Activated naive CD4-positive, alpha-beta T cell treated with anti-CD3 and anti-CD28 coated beads, Interleukin-2, amount 50 U/mL, for 72 hours (primary cell): ENCODE measurements around the gene FAM107B. TPM values are rescaled to one million over a fixed set of nuclear protein-coding genes. Genes with fewer than 3 reads are reported as not detected.
"Not testable (repeated sequence)": the region's sequence is repeated elsewhere in the genome, so short reads cannot be mapped to it uniquely, and the experiment has no call there.

Experiments used
- ATAC-seq, 2 donors: fragments of 150-1000 bp; cut with Tn5 transposase; 2 replicates each; pipeline ENCODE4 v1.10.0; 2021; ENCODE audit warnings: mild to moderate bottlenecking in 2 of 2, moderate library complexity in 2 of 2
- DNase-seq, 2 donors: peaks; one replicate each; pipeline ENCODE4 v3.0.0; 2021 to 2022; ENCODE audit warnings: low spot score in 2 of 2
- H3K27ac Mint-ChIP-seq, 2 donors: one replicate each; pipeline ENCODE4 v1.8.0; 2022; ENCODE audit warnings: mild to moderate bottlenecking in 2 of 2, mixed read lengths in 2 of 2
- H3K36me3 Mint-ChIP-seq, 2 donors: one replicate each; pipeline ENCODE4 v1.8.0; 2022; ENCODE audit warnings: mixed read lengths in 2 of 2
- H3K9me3 Mint-ChIP-seq, 2 donors: one replicate each; pipeline ENCODE4 v1.8.0; 2022; ENCODE audit warnings: mixed read lengths in 2 of 2
- total RNA-seq, 2 donors: library from RNA; stranded (reverse); gene quantifications; one replicate each; pipeline ENCODE4 v1.2.3, GENCODE V29; 2022

The FAM107B gene
- total RNA-seq, 2 donors from 2014 or later = 108 to 188 TPM

- no peaks in the 10 kb centered on the region for H3K9me3 Mint-ChIP-seq
- no peak overlapping the region for H3K27ac Mint-ChIP-seq
- DNase-seq (no peak), ATAC-seq (no peak)
- no peaks in the 10 kb centered on the region for H3K36me3 Mint-ChIP-seq
These were observed 83.3 kb downstream of the FAM107B start for GRCh38 chr10:14691359-14691758.

DNA sequence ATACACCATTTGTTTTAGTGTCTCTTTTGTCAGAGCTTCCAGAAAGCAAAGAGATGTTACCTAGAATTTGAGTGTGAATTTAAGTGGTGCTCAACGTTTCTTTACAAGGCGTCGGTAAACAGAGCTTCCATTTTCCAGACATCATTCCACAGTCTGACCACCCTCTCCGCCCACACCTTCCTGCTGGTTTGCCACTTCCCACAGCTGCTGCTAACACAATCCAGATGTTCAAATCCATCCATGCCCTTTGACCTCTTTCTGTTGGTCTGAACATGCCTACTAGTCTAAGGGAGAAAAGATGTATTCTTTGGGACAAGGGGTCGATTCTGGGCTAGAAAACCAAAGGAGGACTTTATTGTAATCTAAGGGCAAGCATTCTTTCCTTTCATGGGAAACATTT lies 86.1 kb downstream of the FAM107B start:
- Mint-ChIP-seq H3K9me3 (no peaks in the 10 kb centered on the region), H3K36me3 (no peaks in the 10 kb centered on the region), H3K27ac (no peak overlapping the region)
- ATAC-seq = no peak
- DNase-seq = no peak

- H3K36me3 Mint-ChIP-seq, DNase-seq, H3K27ac Mint-ChIP-seq: not testable (repeated sequence)
These were observed 86.5 kb downstream of the FAM107B start for GRCh38 chr10:14688189-14688588.

GRCh38 chr10:14687340-14687739 lies 87.4 kb downstream of the FAM107B start:
- no peak for DNase-seq
- H3K36me3 Mint-ChIP-seq = no peaks in the 10 kb centered on the region
- ATAC-seq = no peak
- no peaks in the 10 kb centered on the region for H3K9me3 Mint-ChIP-seq
- no peak overlapping the region for H3K27ac Mint-ChIP-seq

More at GRCh38 chr10:14688189-14688588, 86.5 kb downstream of the FAM107B start:
- not testable (repeated sequence) for ATAC-seq, H3K9me3 Mint-ChIP-seq

DNA sequence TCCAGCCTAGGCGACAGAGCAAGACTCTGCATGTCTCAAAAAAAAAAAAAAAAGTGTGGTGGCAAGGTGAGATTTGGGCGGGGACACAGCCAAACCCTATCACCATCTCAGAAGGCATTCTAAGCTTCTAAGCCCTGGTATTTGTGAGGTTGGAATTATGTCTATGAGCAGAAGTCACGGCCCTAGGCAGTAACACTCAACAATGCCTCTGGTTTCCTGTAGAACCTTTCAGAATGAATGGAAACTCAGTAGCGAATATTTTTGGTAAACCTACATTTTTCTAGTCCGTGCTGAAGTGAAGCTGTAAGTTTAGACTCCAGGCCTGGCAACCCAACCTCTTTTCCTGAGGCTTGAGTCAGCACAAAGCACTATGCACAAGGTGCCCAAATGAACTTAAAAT lies 88.3 kb downstream of the FAM107B start:
- DNase-seq (no peak), ATAC-seq (peak; percentile 37 to 90)
- Mint-ChIP-seq H3K9me3 (no peaks in the 10 kb centered on the region), H3K36me3 (no peaks in the 10 kb centered on the region), H3K27ac (no peak overlapping the region)

- ATAC-seq (no peak), DNase-seq (no peak)
- H3K36me3 Mint-ChIP-seq = no peaks in the 10 kb centered on the region
- H3K9me3 Mint-ChIP-seq = no peaks in the 10 kb centered on the region
- H3K27ac Mint-ChIP-seq = no peak overlapping the region
These were observed 90.3 kb downstream of the FAM107B start for GRCh38 chr10:14684354-14684753.

DNA sequence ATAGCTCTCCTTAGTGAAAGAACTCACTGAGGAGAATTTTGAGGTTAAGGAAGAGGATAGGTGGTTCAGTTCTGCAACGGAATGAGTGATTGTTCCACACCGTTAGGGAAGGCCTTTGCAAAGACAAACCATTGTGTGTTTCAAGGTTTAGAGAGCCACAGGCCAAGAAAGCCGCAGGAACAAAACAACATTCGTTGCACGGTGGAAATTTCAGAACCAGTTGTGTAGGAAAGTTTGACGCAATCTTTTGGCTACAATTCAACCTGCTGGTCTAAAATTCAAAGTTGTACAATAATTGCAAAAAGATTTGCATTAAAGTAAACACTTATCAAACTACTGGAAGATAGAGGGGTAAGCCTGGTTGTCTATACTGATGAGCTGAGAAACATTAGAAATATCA lies 91.4 kb downstream of the FAM107B start:
- Mint-ChIP-seq H3K9me3 (no peaks in the 10 kb centered on the region), H3K36me3 (no peaks in the 10 kb centered on the region), H3K27ac (no peak overlapping the region)
- ATAC-seq (no peak), DNase-seq (no peak)

- ATAC-seq (no peak), DNase-seq (no peak)
- H3K27ac Mint-ChIP-seq = no peak overlapping the region
These were observed 92.9 kb downstream of the FAM107B start for GRCh38 chr10:14681802-14682201.

DNA sequence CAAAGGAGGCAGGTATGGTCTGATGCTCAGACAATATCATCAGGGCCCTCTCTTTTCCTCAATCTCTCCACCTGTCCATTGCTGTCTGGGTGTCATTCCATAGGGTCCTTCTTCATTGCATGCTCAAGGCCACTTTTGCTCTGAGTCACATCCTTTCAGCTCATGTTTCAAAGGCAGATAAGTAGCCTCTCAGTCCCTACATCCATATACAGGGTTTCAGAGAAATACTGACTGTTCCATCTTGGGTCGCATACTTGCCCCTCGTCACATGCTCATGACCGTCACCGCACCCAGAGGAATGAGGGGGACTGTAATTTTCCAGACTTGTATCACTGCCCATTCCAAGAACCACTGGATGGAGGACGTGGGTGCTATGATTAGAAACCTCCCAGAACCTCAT lies 93.4 kb downstream of the FAM107B start:
- no peak for DNase-seq
- no peaks in the 10 kb centered on the region for H3K9me3 Mint-ChIP-seq
- H3K36me3 Mint-ChIP-seq = no peaks in the 10 kb centered on the region
- no peak overlapping the region for H3K27ac Mint-ChIP-seq
- no peak for ATAC-seq

More at GRCh38 chr10:14681802-14682201, 92.9 kb downstream of the FAM107B start:
- Mint-ChIP-seq H3K9me3 (no peaks in the 10 kb centered on the region), H3K36me3 (no peaks in the 10 kb centered on the region)

DNA sequence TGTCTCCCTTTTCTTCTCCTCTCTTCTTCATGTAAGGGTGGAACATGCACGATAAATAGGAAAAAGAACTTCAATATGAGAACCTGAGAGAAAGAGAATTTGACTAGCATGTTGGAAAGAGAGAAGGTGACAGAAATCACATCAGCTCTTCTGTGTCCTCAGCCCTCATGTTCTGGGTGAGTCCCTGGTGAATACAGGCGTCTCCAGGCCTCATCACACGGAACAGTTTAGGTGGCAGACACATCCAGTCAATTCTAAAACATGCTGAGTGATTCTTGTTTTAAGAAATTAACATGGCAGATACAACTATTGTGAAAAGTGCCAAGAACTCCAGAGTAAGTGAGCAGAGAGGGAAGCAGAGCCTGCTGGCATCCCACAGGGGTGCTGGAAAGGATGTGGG lies 96.1 kb downstream of the FAM107B start:
- Mint-ChIP-seq H3K27ac (peak overlapping the region in 1 of 2 donors; percentile 18), H3K9me3 (no peaks in the 10 kb centered on the region), H3K36me3 (no peaks in the 10 kb centered on the region)
- peak in 1 of 2 donors; percentile 89 for ATAC-seq
- no peak for DNase-seq

- no peaks in the 10 kb centered on the region for H3K9me3 Mint-ChIP-seq
- H3K27ac Mint-ChIP-seq = no peak overlapping the region
- ATAC-seq (no peak), DNase-seq (no peak)
- no peaks in the 10 kb centered on the region for H3K36me3 Mint-ChIP-seq
These were observed 98.0 kb downstream of the FAM107B start for GRCh38 chr10:14676732-14677131.

- H3K27ac Mint-ChIP-seq = no peak overlapping the region
- no peaks in the 10 kb centered on the region for H3K36me3 Mint-ChIP-seq
- ATAC-seq (no peak), DNase-seq (no peak)
- H3K9me3 Mint-ChIP-seq = no peaks in the 10 kb centered on the region
These were observed 100.2 kb downstream of the FAM107B start for GRCh38 chr10:14674376-14675050.

DNA sequence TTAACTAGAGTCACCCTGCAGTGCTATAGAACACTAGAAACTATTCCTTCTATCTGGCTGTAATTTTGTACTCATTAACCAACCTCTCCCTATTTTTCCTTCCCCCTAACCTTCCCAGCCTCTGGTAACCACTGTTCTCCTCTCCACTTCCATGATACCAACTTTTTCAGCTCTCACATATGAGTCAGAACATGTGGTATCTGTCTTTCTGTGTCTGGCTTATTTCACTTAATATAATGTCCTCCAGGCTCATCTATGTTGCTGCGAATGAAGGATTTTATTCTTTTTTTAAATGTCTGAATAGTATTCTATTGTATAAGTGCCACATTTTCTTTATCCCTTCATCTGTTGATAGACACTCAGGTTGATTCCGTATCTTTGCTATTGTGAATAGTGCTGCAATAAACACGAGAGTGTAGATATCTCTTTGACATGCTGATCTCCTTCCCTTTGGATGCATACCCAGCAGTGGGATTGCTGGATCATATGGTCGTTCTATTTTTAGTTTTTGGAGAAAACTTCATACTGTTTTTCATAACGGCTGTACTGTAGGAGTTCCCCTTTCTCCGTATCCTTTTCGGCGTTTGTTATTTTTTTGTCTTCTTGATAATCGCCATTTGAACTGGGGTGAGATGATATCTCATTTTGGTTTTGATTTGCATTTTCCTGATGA lies 101.4 kb downstream of the FAM107B start:
- Mint-ChIP-seq H3K36me3 (no peaks in the 10 kb centered on the region), H3K27ac (no peak overlapping the region), H3K9me3 (no peaks in the 10 kb centered on the region)
- ATAC-seq (no peak), DNase-seq (no peak)

DNA sequence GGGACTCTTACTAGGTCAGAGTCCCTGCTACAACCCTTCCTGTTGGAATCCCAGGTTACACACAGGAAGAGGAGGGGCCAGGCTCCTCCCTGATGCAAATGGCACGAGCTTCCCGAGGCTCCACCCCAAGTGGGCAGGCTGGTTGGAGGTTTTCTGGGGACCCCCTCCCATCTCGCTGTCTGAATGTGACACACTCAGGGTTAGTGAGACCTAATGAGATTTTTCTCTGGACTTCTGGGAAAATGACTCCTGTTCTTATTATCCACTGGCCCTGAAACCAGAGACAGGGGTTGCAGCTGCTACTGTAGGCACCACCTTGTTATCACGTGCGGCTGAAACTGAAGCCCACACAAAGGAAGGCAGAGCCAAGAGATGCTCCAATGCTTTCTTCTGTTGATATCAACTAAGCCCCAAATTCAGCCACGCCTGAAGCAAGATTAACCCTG lies 103.3 kb downstream of the FAM107B start:
- DNase-seq (no peak), ATAC-seq (no peak)
- Mint-ChIP-seq H3K27ac (no peak overlapping the region), H3K9me3 (peaks cover 5 to 11% of the 10 kb centered on the region in 2 donors), H3K36me3 (peaks cover 4 to 6% of the 10 kb centered on the region in 2 donors)

GRCh38 chr10:14670551-14671240 lies 104.0 kb downstream of the FAM107B start:
- Mint-ChIP-seq H3K36me3 (peaks cover 11 to 14% of the 10 kb centered on the region in 2 donors), H3K27ac (no peak overlapping the region), H3K9me3 (peaks cover 12 to 18% of the 10 kb centered on the region in 2 donors)
- DNase-seq (no peak), ATAC-seq (no peak)

DNA sequence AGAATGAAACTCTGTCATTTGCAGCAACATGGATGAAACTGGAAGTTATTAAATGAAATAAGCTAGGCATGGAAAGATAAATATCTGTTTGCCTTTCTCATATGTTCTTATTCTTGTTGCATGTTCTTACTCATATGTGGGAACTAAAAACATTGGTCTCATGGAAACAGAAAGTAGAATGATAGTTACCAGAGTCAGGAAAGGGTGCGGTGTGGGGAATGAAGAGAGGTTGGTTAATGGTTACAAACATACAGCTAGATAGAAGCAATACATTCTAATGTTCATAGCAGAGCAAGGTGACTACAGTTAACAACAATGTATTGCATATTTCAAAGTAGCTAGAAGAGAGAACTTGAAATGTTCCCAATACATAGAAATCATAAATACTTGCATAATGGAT lies 105.1 kb downstream of the FAM107B start:
- Mint-ChIP-seq H3K9me3 (peaks cover 12 to 20% of the 10 kb centered on the region in 2 donors), H3K27ac (no peak overlapping the region), H3K36me3 (peaks cover 12 to 17% of the 10 kb centered on the region in 2 donors)
- ATAC-seq = no peak
- DNase-seq = no peak

- DNase-seq = no peak
- Mint-ChIP-seq H3K36me3 (peaks cover 12 to 31% of the 10 kb centered on the region in 2 donors), H3K27ac (no peak overlapping the region), H3K9me3 (peaks cover 15 to 25% of the 10 kb centered on the region in 2 donors)
- no peak for ATAC-seq
These were observed 106.9 kb downstream of the FAM107B start for GRCh38 chr10:14667781-14668180.
